BLaER1 (cell line): Measurements from ENCODE around the gene SGK1.

ENCODE experiments used
- H3K27ac ChIP-seq: shearing (Covaris generic); formaldehyde crosslinking; 2 replicates; pipeline ENCODE4 v1.8.1; 2022
- H3K27me3 ChIP-seq: shearing (Covaris generic); formaldehyde crosslinking; 2 replicates; pipeline ENCODE4 v1.8.1; 2022
- H3K36me3 ChIP-seq: shearing (Covaris generic); formaldehyde crosslinking; 2 replicates; pipeline ENCODE4 v1.8.1; 2022
- H3K4me1 ChIP-seq: shearing (Covaris generic); formaldehyde crosslinking; 2 replicates; pipeline ENCODE4 v1.8.1; 2022
- H3K4me2 ChIP-seq: shearing (Covaris generic); formaldehyde crosslinking; 2 replicates; pipeline ENCODE4 v1.8.1; 2022
- H3K4me3 ChIP-seq: shearing (Covaris generic); formaldehyde crosslinking; 2 replicates; pipeline ENCODE4 v1.8.1; 2022
- H3K9ac ChIP-seq: shearing (Covaris generic); formaldehyde crosslinking; 2 replicates; pipeline ENCODE4 v1.8.1; 2022
- H3K9me3 ChIP-seq: shearing (Covaris generic); formaldehyde crosslinking; 2 replicates; pipeline ENCODE4 v1.8.1; 2022
- H4K20me1 ChIP-seq: shearing (Covaris generic); formaldehyde crosslinking; 2 replicates; pipeline ENCODE4 v1.8.1; 2022
- Cebpa-rat ChIP-seq: shearing (Covaris generic); IDR thresholded peaks from 2 replicates; pipeline ENCODE4 v1.8.1; 2022

The SGK1 gene

GRCh38 chr6:134131530-134132139 is 186.3 kb downstream of the SGK1 start:
- 0 out of 2 replicates have a peak, but pooled peaks cover 4% of the 10 kb centered on the region for H3K4me1 ChIP-seq
- H3K9ac ChIP-seq, result no peak overlapping the region
- H3K27me3 ChIP-seq, result no peaks in the 10 kb centered on the region
- no peaks in the 10 kb centered on the region for H3K36me3 ChIP-seq
- no peak overlapping the region for H3K27ac ChIP-seq
- H4K20me1 ChIP-seq, result no peaks in the 10 kb centered on the region
- H3K4me2 ChIP-seq, result no peak overlapping the region
- no peak overlapping the region for H3K4me3 ChIP-seq
- no peak for TF ChIP-seq Cebpa-rat
- peaks cover 21% of the 10 kb centered on the region for H3K9me3 ChIP-seq

GRCh38 chr6:134128146-134128545 is 189.8 kb downstream of the SGK1 start:
- no peaks in the 10 kb centered on the region for H3K27me3 ChIP-seq
- TF ChIP-seq Cebpa-rat, result no peak

GRCh38 chr6:134123666-134124208 is 194.2 kb downstream of the SGK1 start:
- H3K9ac ChIP-seq, result no peak overlapping the region
- no peak overlapping the region for H3K4me2 ChIP-seq
- H3K4me1 ChIP-seq, result peaks cover 2% of the 10 kb centered on the region; the same call in 1 of the 2 replicates

More at GRCh38 chr6:134128146-134128545, 189.8 kb downstream of the SGK1 start:
- 0 out of 2 replicates have a peak, but pooled peaks cover 4% of the 10 kb centered on the region for H3K4me1 ChIP-seq
- no peak overlapping the region for H3K27ac ChIP-seq
- H4K20me1 ChIP-seq, result no peaks in the 10 kb centered on the region
- H3K9ac ChIP-seq, result no peak overlapping the region
- H3K4me3 ChIP-seq, result no peak overlapping the region
- H3K4me2 ChIP-seq, result no peak overlapping the region
- H3K9me3 ChIP-seq, result peaks cover 21% of the 10 kb centered on the region
- H3K36me3 ChIP-seq, result no peaks in the 10 kb centered on the region

GRCh38 chr6:134122775-134123174 is 195.1 kb downstream of the SGK1 start:
- H3K4me1 ChIP-seq, result peaks cover 12% of the 10 kb centered on the region
- peaks cover 14% of the 10 kb centered on the region; the same call in 1 of the 2 replicates for H3K9me3 ChIP-seq
- no peak for TF ChIP-seq Cebpa-rat
- no peak overlapping the region for H3K9ac ChIP-seq
- H4K20me1 ChIP-seq, result no peaks in the 10 kb centered on the region
- no peak overlapping the region for H3K27ac ChIP-seq
- no peaks in the 10 kb centered on the region for H3K27me3 ChIP-seq
- H3K4me2 ChIP-seq, result no peak overlapping the region
- no peak overlapping the region for H3K4me3 ChIP-seq
- no peaks in the 10 kb centered on the region for H3K36me3 ChIP-seq

More at GRCh38 chr6:134123666-134124208, 194.2 kb downstream of the SGK1 start:
- Histone ChIP-seq H3K4me3 (no peak overlapping the region), H3K27ac (no peak overlapping the region), H3K36me3 (no peaks in the 10 kb centered on the region), H3K27me3 (no peaks in the 10 kb centered on the region), H3K9me3 (peaks cover 14% of the 10 kb centered on the region; the same call in 1 of the 2 replicates), H4K20me1 (no peaks in the 10 kb centered on the region)
- no peak for TF ChIP-seq Cebpa-rat

- Histone ChIP-seq H3K4me1 (peaks cover 29% of the 10 kb centered on the region), H3K27ac (no peak overlapping the region), H3K27me3 (no peaks in the 10 kb centered on the region), H3K4me3 (no peak overlapping the region), H3K9me3 (peaks cover 14% of the 10 kb centered on the region; the same call in 1 of the 2 replicates), H3K36me3 (no peaks in the 10 kb centered on the region), H3K9ac (no peak overlapping the region), H4K20me1 (no peaks in the 10 kb centered on the region), H3K4me2 (no peak overlapping the region)
- no peak for TF ChIP-seq Cebpa-rat
These were observed 198.4 kb downstream of the SGK1 start for GRCh38 chr6:134119486-134119885.
